ENCODE data around the gene MUC4.

DNA sequence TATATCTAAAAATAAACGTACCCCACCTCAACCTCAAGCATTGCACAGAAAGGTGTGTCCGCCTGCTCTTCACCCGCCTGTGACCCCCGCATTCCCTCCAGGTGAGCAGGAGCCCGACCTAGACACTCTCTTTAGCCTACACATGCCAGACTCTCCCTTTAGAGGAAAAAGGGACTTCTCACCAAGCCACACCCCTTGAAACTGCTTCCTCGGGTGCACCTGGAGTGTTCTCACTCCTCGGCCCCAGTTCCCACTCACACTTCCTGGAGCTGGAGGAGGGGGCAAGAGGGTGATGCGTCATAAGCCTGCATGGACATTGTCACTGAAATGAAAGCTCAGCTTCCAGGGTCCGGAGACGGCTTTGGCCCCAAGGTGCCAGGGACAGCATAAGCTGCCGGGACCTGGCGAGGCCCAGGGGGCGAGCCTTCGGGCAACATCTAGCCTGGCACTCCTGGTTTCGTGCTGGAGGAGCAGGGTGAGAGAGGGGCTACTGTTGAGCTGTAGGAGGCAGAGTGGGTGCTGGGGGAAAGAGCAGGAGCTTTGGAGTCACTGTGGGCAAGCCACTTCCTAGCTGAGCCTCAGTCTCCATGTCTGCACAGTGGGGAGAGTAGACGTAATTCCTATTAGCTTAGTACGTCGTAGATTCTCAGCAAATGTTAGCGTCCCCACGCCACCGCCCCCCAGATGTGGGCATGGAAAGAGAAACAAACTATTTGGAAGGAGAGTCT, 9.8 kb upstream of the MUC4 start:
- TF ChIP-seq CTCF (IDR thresholded peaks at IDR 0.05; ENCODE audit: low read depth, low read length, missing input control) (no peak), GABPA (IDR thresholded peaks at IDR 0.05 in 1 of 2, conservative IDR thresholded peaks at IDR 0.05 in 1 of 2) (no peak), REST (IDR thresholded peaks at IDR 0.05) (no peak), EGR1 (IDR thresholded peaks at IDR 0.05; ENCODE audit: low read depth in 2 of 2) (no peak), NR2F2 (IDR thresholded peaks at IDR 0.05) (no peak), JUND (IDR thresholded peaks at IDR 0.05) (no peak), HNF4A (conservative IDR thresholded peaks at IDR 0.05) (no peak)
- TF ChIP-seq, protein P1, sequence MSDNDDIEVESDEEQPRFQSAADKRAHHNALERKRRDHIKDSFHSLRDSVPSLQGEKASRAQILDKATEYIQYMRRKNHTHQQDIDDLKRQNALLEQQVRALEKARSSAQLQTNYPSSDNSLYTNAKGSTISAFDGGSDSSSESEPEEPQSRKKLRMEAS (IDR thresholded peaks at IDR 0.05), result no peak

Measured in liver (tissue), 3 donors.